Uterus (tissue), 2 donors: ENCODE measurements around the gene PNPLA8.

ENCODE experiments used
- POLR2A ChIP-seq, 2 donors: fragments of 450-650 bp; IDR thresholded peaks; one replicate each; pipeline ENCODE4 v1.6.1; 2016; ENCODE audit warnings: antibody characterized with exemption in 2 of 2, mild to moderate bottlenecking in 1 of 2, moderate library complexity in 1 of 2
- TF ChIP-seq, protein P1 (sequence below), 4 experiments: fragments of 200-600 bp in 2 of 4; fragments of 450-650 bp in 2 of 4; sonication (generic) in 2 of 4; IDR thresholded peaks; one replicate each; pipeline ENCODE4 v1.5.1; 2016 to 2019; ENCODE audit warnings: antibody characterized with exemption in 4 of 4, mild to moderate bottlenecking in 2 of 4, moderate library complexity in 1 of 4

DNA sequence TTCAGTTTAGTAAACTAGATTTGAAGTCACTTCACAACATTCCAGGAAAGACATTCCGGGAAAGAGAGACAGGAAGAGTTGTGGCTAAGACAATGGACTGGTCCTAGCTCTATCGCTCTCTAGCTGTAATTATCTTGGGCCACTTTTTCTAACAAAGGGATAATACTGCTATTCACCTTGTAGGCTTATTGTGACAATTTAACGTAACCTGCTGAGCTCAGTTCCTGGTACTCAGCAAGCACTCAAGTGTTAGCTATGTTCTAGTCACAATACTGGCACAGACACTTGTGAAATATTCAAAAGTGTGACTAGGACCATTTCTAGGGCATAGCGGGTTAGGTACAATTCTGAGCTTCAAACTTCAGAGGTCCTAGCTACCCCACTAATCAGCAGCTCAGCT lies 57.7 kb downstream of the PNPLA8 start:
- TF ChIP-seq, protein P1, sequence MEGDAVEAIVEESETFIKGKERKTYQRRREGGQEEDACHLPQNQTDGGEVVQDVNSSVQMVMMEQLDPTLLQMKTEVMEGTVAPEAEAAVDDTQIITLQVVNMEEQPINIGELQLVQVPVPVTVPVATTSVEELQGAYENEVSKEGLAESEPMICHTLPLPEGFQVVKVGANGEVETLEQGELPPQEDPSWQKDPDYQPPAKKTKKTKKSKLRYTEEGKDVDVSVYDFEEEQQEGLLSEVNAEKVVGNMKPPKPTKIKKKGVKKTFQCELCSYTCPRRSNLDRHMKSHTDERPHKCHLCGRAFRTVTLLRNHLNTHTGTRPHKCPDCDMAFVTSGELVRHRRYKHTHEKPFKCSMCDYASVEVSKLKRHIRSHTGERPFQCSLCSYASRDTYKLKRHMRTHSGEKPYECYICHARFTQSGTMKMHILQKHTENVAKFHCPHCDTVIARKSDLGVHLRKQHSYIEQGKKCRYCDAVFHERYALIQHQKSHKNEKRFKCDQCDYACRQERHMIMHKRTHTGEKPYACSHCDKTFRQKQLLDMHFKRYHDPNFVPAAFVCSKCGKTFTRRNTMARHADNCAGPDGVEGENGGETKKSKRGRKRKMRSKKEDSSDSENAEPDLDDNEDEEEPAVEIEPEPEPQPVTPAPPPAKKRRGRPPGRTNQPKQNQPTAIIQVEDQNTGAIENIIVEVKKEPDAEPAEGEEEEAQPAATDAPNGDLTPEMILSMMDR (IDR thresholded peaks at IDR 0.05) = no peak
- no peak for TF ChIP-seq POLR2A (IDR thresholded peaks at IDR 0.05)
